22Rv1 (cell line): ENCODE data around the gene MSMP.
A peak's percentile ranks its signal among the peaks of the same experiment; 100 is the strongest.

Experiments
- H3K27ac ChIP-seq: fragments of 450-650 bp; 2 replicates; pipeline ENCODE4 v1.5.1; 2017
- ZFX ChIP-seq: fragments of 450-650 bp; IDR thresholded peaks from 2 replicates; pipeline ENCODE4 v1.6.1; 2017; ENCODE audit warnings: antibody characterized with exemption, borderline replicate concordance
- TF ChIP-seq, protein P1 (sequence below): fragments of 450-650 bp; IDR thresholded peaks from 2 replicates; pipeline ENCODE4 v1.5.1; 2017; ENCODE audit warnings: mild to moderate bottlenecking

MSMP gene

DNA sequence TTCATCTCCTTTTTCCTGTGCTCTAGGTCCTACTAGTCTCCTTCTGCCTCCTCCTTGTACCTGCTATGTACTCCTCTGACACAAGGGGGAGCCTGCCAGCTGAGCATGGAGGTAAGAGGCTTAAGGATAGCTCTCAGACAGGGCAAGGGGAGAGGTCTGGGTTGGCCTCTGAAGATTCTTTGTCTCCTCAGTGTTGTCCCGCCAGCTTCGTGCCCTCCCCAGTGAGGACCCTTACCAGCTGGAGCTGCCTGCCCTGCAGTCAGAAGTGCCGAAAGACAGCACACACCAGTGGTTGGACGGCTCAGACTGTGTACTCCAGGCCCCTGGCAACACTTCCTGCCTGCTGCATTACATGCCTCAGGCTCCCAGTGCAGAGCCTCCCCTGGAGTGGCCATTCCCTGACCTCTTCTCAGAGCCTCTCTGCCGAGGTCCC is 17.9 kb downstream of the MSMP start:
- H3K27ac ChIP-seq, result peak overlapping the region; percentile 32; the same call in 1 of the 2 replicates
- TF ChIP-seq ZFX, result no peak
- TF ChIP-seq, protein P1, sequence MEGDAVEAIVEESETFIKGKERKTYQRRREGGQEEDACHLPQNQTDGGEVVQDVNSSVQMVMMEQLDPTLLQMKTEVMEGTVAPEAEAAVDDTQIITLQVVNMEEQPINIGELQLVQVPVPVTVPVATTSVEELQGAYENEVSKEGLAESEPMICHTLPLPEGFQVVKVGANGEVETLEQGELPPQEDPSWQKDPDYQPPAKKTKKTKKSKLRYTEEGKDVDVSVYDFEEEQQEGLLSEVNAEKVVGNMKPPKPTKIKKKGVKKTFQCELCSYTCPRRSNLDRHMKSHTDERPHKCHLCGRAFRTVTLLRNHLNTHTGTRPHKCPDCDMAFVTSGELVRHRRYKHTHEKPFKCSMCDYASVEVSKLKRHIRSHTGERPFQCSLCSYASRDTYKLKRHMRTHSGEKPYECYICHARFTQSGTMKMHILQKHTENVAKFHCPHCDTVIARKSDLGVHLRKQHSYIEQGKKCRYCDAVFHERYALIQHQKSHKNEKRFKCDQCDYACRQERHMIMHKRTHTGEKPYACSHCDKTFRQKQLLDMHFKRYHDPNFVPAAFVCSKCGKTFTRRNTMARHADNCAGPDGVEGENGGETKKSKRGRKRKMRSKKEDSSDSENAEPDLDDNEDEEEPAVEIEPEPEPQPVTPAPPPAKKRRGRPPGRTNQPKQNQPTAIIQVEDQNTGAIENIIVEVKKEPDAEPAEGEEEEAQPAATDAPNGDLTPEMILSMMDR, result peak; percentile 89

DNA sequence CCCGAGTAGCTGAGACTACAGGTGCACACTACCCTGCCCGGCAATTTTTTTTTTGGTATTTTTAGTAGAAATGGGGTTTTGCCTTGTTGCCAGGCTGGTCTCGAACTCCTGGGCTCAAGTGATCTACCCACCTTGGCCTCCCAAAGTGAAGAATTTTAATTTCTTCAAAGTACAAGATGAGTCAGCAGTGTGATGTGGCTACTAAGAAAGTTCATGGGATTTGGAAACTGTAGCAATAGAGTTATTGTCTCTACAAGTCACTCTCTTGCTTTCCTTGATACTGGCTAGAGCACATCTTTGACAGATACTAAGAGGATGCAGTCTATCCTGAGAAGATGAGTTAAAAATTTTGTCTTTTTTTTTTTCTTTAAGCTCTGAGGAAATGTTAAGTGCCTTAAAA is 20.0 kb downstream of the MSMP start:
- peak overlapping the region; percentile 94 for H3K27ac ChIP-seq
- TF ChIP-seq ZFX, result no peak
- TF ChIP-seq, protein P1, result no peak

DNA sequence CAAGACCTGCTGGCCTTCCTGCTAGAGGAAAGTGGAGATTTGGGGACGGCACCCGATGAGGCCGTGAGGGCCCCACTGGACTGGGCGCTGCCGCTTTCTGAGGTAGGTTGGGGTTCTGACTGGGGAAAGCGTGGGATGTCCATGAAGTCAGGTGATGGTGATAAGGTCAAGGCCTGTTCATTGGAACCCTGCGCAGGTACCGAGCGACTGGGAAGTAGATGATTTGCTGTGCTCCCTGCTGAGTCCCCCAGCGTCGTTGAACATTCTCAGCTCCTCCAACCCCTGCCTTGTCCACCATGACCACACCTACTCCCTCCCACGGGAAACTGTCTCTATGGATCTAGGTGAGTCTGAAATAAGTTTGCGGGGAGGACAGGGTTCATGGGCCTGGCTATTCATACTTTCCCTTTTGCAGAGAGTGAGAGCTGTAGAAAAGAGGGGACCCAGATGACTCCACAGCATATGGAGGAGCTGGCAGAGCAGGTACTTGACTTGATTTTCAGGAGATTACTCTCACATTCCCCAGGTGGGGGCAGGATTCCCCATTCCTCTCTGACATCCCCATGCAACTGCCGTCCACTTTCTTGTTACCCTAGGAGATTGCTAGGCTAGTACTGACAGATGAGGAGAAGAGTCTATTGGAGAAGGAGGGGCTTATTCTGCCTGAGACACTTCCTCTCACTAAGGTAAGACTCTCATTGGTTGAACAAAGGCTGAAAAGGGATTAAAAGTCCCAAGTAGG is 21.1 kb downstream of the MSMP start:
- TF ChIP-seq, protein P1, result peak; percentile 43
- TF ChIP-seq ZFX, result no peak
- H3K27ac ChIP-seq, result peak overlapping the region; percentile 94

DNA sequence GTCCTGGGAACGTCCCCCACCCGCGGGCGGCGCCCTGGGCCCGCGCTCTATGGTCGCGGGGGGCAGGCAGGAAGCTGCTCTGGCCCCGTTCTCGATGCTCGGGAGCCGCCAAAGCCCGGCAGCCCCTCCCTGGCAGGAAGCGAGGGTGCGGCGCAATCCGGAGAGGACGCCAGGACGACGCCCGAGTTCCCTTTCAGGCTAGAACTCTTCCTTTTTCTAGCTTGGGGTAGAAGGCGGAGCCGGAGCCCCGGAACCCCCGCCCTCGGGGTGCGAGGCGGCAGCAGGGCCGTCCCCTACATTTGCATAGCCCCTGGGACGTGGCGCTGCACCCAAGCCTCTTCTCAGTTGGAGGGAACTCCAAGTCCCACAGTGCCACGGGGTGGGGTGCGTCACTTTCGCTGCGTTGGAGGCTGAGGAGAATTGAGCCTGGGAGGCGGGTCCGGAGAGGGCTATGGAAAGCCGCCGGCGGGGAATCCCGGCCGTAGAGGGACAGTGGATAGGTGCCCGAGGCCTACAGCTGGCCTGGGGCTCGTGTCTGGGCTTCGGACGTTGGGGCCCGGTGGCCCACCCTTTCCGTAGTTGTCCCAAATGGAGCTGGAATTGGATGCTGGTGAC is 21.8 kb downstream of the MSMP start, which contains the start of the genes CREB3 and TLN1:
Gene CREB3, plus strand, starts transcription at position 482 of the 615 bp plus-strand sequence. Its CDS starts 107 bp downstream, at position 589.
Gene TLN1, minus strand, starts transcription at position 11 of the 615 bp plus-strand sequence. CDS start 6,501 bp downstream, outside the sequence.
- peak within 1 kb of the TSS; percentile 94 for H3K27ac ChIP-seq
- TF ChIP-seq, protein P1, result peak; percentile 41
- no peak for TF ChIP-seq ZFX

DNA sequence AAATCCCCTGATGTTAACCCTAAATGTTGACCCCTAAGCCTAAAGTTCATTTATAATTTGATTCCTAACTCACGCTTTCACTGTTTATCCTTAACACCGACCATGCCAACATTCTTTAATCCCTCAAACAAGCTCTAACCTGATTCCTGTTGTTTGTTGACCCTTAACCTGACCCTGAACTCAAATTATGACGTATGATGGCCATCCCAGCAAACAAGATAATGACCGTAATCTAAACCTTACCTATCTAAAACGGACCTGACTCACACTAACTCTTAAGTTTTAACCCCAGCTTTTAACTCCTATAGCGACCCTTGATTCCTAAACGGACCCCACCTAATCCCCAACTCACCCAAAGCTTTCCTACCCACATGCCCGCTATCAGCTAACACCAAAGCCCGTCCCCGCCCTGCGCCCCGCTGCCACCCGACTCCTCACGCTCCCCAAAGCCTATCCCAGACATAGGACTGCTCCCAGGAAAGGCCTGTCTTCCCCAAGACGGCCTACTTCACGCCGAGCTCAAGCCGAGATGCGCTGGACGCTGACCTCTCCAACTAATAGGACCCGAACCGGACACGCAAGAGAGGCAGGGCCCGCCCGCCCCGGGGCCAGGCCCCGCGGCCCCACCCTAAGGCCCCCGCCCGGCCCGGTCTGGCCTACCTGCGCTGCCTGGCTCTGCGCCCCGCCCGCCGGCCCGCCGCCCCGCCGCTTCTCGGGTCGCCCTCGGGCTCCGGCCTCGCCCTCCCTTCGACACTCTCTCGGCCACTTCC is 22.5 kb downstream of the MSMP start:
- TF ChIP-seq, protein P1, result no peak
- TF ChIP-seq ZFX, result no peak
- peak overlapping the region; percentile 94 for H3K27ac ChIP-seq

DNA sequence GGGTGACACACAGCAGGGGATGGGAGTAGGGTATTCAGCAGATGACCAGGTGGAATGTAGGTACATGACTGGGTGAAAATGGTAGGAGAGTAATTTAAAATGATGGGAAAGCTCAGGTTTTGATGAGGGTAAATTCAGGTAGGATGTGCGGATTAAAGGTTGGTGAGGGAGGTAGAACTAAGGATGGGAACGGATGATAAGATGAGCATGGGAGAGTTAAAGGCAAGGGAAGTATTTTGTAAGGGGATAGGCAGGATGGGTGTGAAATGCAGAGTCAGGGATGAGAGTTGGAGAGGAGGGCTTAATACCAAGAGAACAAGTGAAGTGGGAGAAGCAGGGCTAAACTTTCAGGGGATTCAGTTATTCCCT is 23.6 kb downstream of the MSMP start:
- H3K27ac ChIP-seq, result peak overlapping the region; percentile 94; the same call in 1 of the 2 replicates
- TF ChIP-seq, protein P1, result no peak
- no peak for TF ChIP-seq ZFX
